K562 (cell line): ENCODE data around the gene IP6K3. TPM values are rescaled to one million over a fixed set of nuclear protein-coding genes. Genes with fewer than 3 reads are reported as not detected.

Experiments used
- CXXC5 ChIP-seq: fragments of 250-450 bp; sonication (Bioruptor Pico); IDR thresholded peaks from 2 replicates; pipeline ENCODE4 v1.8.0; 2022; ENCODE audit warnings: inconsistent platforms, mild to moderate bottlenecking, moderate library complexity
- FOXM1 ChIP-seq, 2 experiments: fragments of 450-650 bp in 1 of 2; sonication (generic) in 1 of 2; formaldehyde crosslinking in 1 of 2; IDR thresholded peaks; 2 replicates each; pipeline versions ENCODE4 v1.6.1 to v1.9.0; 2017 to 2022; ENCODE audit warnings: low read depth in 2 of 2, mild to moderate bottlenecking in 2 of 2, missing genetic modification reagents in 1 of 2, moderate library complexity in 1 of 2
- HMG20A ChIP-seq: fragments of 450-650 bp; formaldehyde crosslinking; conservative IDR thresholded peaks from 2 replicates; pipeline ENCODE4 v1.4.0; 2020; ENCODE audit warnings: mild to moderate bottlenecking, mixed read lengths
- MYNN ChIP-seq, 2 experiments: sonication (generic); formaldehyde crosslinking in 1 of 2; IDR thresholded peaks; 2 replicates each; pipeline versions ENCODE4 v1.5.0 to v1.6.1; 2016 to 2020; ENCODE audit warnings: antibody characterized with exemption in 1 of 2, missing genetic modification reagents in 1 of 2
- NONO ChIP-seq, 2 experiments: fragments of 200-400 bp in 1 of 2; fragments of 450-650 bp in 1 of 2; formaldehyde crosslinking in 1 of 2; IDR thresholded peaks; 2 replicates each; pipeline ENCODE4 v1.6.1; 2017; ENCODE audit warnings: low read depth in 2 of 2, mild to moderate bottlenecking in 2 of 2, moderate library complexity in 2 of 2, low read length in 1 of 2
- PHTF2 ChIP-seq: fragments of 250-450 bp; sonication (Bioruptor Pico); IDR thresholded peaks from 2 replicates; pipeline ENCODE4 v1.5.0; 2021; ENCODE audit warnings: mild to moderate bottlenecking
- PTRF ChIP-seq: fragments of 450-650 bp; IDR thresholded peaks from 2 replicates; pipeline ENCODE4 v1.6.1; 2016; ENCODE audit warnings: mild to moderate bottlenecking, missing genetic modification characterization, missing compliant biosample characterization
- ZNF444 ChIP-seq: fragments of 250-450 bp; sonication (Bioruptor Pico); IDR thresholded peaks from 2 replicates; pipeline ENCODE4 v1.4.0; 2020; ENCODE audit warnings: mild to moderate bottlenecking, moderate library complexity
- ZNF561 ChIP-seq: fragments of 450-650 bp; formaldehyde crosslinking; conservative IDR thresholded peaks from 2 replicates; pipeline ENCODE4 v1.4.0; 2020; ENCODE audit warnings: mild to moderate bottlenecking, moderate library complexity
- ZNF766 ChIP-seq: fragments of 200-800 bp; sonication (Bioruptor generic); conservative IDR thresholded peaks from 2 replicates; pipeline ENCODE4 v1.6.1; 2016; ENCODE audit warnings: missing genetic modification characterization, missing compliant biosample characterization
- polyA plus RNA-seq, 8 experiments: library from polyadenylated mRNA; depleted of rRNA in 4 of 8; stranded (reverse) in 5 of 8; unstranded in 3 of 8; fragments of >200 nt; fragmentation: Nextera tagmentation in 2 of 8; fragmentation: Illumina TruSeq in 1 of 8; extraction: Ambion mirVana in 2 of 8; extraction: Trizol in 1 of 8; gene quantifications; 2 replicates each; pipeline versions ENCODE4 v1.2.1 to v1.2.3, GENCODE V29; 2011 to 2014; ENCODE audit warnings: inconsistent platforms in 1 of 8, missing spikeins in 1 of 8
- total RNA-seq, 7 experiments: library from RNA; depleted of rRNA in 6 of 7; stranded (reverse); fragments of >200 nt in 6 of 7; fragmentation: Illumina TruSeq in 2 of 7; extraction: Trizol in 2 of 7; gene quantifications; 2 replicates each; pipeline versions ENCODE4 v1.2.1 to v1.2.3, GENCODE V29; 2011 to 2021; ENCODE audit warnings: low replicate concordance in 1 of 7
- TF ChIP-seq, protein P1 (sequence below): fragments of 250-450 bp; sonication (Bioruptor Pico); IDR thresholded peaks from 2 replicates; pipeline ENCODE4 v1.8.0; 2021; ENCODE audit warnings: moderate library complexity, mild to moderate bottlenecking, inconsistent platforms
- TF ChIP-seq, protein P2 (sequence below): fragments of 250-450 bp; sonication (Bioruptor Pico); IDR thresholded peaks from 2 replicates; pipeline ENCODE4 v1.4.0; 2020; ENCODE audit warnings: mild to moderate bottlenecking
- TF ChIP-seq, protein P3 (sequence below): fragments of 450-650 bp; IDR thresholded peaks from 2 replicates; pipeline ENCODE4 v1.6.1; 2017; ENCODE audit warnings: mild to moderate bottlenecking, moderate library complexity
- TF ChIP-seq, protein P4 (sequence below), 2 experiments: fragments of 450-650 bp in 1 of 2; IDR thresholded peaks; 2 replicates each; pipeline ENCODE4 v1.6.1; 2011 to 2017; ENCODE audit warnings: low read depth in 2 of 2, antibody characterized with exemption in 1 of 2, borderline replicate concordance in 1 of 2, low read length in 1 of 2, mild to moderate bottlenecking in 1 of 2, mixed read lengths in 1 of 2; ENCODE audit not compliant: control insufficient read depth in 1 of 2
- TF ChIP-seq, protein P5 (sequence below): fragments of 250-450 bp; sonication (Bioruptor Pico); IDR thresholded peaks from 2 replicates; pipeline ENCODE4 v1.8.0; 2021; ENCODE audit warnings: mild to moderate bottlenecking, moderate library complexity

IP6K3 gene
- total and polyA plus RNA-seq, 9 of the 15 experiments (the other 6 are each of a cell fraction or from before 2014, with no cell fraction given), result not detected

DNA sequence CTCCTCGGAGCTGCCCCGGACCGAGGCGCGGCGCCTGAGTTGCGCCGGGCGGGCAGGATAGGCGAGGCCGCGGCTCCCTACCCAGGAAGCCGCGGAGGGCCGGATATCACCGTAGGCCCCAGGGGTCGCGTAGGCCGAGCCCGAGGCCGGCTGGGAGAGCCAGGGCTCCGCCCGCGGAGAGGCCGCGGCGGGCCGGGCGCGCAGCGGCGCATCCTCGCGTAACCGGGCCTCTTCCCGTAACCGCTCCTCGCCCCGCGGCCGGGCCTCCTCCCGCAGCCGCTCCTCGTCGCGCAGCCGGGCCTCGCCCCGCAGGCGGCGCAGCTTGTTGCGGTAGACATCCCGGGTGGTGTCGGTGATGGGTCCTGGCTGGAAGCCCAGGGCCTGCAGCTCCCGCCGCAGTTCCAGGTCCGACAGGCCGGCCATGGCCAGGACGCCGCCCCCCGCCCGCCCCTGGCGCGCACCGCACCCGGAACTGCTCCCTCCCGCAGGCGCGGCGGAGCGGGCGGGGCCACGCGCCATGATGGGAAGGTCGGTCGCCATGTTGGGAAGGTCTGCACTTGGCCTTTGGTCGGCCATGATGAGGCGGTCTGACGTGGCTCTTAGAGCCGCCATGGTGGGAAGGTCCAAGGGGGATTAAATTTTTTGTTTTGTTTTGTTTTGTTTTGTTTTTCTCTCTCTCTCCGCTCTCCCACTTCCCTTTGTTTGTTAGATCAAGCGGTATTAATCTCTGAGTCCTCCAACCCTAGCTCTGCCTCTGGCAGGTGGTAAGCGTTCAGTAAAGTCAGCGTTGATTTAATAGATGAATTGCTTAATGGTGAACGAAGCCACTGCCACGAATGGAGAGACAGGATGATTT, 42.2 kb upstream of the IP6K3 start, which contains the start of gene LEMD2 (continued):
- TF ChIP-seq, protein P1, sequence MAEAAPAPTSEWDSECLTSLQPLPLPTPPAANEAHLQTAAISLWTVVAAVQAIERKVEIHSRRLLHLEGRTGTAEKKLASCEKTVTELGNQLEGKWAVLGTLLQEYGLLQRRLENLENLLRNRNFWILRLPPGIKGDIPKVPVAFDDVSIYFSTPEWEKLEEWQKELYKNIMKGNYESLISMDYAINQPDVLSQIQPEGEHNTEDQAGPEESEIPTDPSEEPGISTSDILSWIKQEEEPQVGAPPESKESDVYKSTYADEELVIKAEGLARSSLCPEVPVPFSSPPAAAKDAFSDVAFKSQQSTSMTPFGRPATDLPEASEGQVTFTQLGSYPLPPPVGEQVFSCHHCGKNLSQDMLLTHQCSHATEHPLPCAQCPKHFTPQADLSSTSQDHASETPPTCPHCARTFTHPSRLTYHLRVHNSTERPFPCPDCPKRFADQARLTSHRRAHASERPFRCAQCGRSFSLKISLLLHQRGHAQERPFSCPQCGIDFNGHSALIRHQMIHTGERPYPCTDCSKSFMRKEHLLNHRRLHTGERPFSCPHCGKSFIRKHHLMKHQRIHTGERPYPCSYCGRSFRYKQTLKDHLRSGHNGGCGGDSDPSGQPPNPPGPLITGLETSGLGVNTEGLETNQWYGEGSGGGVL (CRISPR knock-in tag), result no peak
- TF ChIP-seq HMG20A (no peak), CXXC5 (CRISPR knock-in tag) (peak; percentile 96), PHTF2 (CRISPR knock-in tag) (0 out of 2 replicates have a peak, but pooled peaks have one; percentile 44), MYNN (IDR thresholded peaks at IDR 0.05) (no peak), MYNN (CRISPR knock-in tag; IDR thresholded peaks at IDR 0.05) (no peak), ZNF766 (CRISPR knock-in tag) (peak; percentile 99), NONO (IDR thresholded peaks at IDR 0.05; ENCODE audit: low read depth in 2 of 2, low read length in 1 of 2) (peak in 1 of 2 experiments; percentile 70; a peak in 3 of 4 replicates), ZNF561 (CRISPR knock-in tag) (no peak), FOXM1 (IDR thresholded peaks at IDR 0.05; ENCODE audit: low read depth) (no peak), FOXM1 (CRISPR knock-in tag; IDR thresholded peaks at IDR 0.05; ENCODE audit: low read depth) (no peak), PTRF (tag) (no peak; the same call in 1 of the 2 replicates), ZNF444 (CRISPR knock-in tag) (peak; percentile 63; the same call in 1 of the 2 replicates)
- TF ChIP-seq, protein P2, sequence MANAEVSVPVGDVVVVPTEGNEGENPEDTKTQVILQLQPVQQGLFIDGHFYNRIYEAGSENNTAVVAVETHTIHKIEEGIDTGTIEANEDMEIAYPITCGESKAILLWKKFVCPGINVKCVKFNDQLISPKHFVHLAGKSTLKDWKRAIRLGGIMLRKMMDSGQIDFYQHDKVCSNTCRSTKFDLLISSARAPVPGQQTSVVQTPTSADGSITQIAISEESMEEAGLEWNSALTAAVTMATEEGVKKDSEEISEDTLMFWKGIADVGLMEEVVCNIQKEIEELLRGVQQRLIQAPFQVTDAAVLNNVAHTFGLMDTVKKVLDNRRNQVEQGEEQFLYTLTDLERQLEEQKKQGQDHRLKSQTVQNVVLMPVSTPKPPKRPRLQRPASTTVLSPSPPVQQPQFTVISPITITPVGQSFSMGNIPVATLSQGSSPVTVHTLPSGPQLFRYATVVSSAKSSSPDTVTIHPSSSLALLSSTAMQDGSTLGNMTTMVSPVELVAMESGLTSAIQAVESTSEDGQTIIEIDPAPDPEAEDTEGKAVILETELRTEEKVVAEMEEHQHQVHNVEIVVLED (CRISPR knock-in tag), result peak; percentile 91
- TF ChIP-seq, protein P3, sequence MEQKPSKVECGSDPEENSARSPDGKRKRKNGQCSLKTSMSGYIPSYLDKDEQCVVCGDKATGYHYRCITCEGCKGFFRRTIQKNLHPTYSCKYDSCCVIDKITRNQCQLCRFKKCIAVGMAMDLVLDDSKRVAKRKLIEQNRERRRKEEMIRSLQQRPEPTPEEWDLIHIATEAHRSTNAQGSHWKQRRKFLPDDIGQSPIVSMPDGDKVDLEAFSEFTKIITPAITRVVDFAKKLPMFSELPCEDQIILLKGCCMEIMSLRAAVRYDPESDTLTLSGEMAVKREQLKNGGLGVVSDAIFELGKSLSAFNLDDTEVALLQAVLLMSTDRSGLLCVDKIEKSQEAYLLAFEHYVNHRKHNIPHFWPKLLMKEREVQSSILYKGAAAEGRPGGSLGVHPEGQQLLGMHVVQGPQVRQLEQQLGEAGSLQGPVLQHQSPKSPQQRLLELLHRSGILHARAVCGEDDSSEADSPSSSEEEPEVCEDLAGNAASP, result no peak
- TF ChIP-seq, protein P4, sequence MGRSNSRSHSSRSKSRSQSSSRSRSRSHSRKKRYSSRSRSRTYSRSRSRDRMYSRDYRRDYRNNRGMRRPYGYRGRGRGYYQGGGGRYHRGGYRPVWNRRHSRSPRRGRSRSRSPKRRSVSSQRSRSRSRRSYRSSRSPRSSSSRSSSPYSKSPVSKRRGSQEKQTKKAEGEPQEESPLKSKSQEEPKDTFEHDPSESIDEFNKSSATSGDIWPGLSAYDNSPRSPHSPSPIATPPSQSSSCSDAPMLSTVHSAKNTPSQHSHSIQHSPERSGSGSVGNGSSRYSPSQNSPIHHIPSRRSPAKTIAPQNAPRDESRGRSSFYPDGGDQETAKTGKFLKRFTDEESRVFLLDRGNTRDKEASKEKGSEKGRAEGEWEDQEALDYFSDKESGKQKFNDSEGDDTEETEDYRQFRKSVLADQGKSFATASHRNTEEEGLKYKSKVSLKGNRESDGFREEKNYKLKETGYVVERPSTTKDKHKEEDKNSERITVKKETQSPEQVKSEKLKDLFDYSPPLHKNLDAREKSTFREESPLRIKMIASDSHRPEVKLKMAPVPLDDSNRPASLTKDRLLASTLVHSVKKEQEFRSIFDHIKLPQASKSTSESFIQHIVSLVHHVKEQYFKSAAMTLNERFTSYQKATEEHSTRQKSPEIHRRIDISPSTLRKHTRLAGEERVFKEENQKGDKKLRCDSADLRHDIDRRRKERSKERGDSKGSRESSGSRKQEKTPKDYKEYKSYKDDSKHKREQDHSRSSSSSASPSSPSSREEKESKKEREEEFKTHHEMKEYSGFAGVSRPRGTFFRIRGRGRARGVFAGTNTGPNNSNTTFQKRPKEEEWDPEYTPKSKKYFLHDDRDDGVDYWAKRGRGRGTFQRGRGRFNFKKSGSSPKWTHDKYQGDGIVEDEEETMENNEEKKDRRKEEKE (IDR thresholded peaks at IDR 0.05; ENCODE audit: borderline replicate concordance in 1 of 2, control insufficient read depth in 1 of 2, low read depth in 2 of 2, low read length in 1 of 2), result peak in 1 of 2 experiments; percentile 59; a peak in 1 of 4 replicates
- TF ChIP-seq, protein P5, sequence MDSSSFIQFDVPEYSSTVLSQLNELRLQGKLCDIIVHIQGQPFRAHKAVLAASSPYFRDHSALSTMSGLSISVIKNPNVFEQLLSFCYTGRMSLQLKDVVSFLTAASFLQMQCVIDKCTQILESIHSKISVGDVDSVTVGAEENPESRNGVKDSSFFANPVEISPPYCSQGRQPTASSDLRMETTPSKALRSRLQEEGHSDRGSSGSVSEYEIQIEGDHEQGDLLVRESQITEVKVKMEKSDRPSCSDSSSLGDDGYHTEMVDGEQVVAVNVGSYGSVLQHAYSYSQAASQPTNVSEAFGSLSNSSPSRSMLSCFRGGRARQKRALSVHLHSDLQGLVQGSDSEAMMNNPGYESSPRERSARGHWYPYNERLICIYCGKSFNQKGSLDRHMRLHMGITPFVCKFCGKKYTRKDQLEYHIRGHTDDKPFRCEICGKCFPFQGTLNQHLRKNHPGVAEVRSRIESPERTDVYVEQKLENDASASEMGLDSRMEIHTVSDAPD (CRISPR knock-in tag), result no peak
